HG03442 (cell line): ENCODE data around the gene YPEL5.
"Not testable (repeated sequence)": the region's sequence is repeated elsewhere in the genome, so short reads cannot be mapped to it uniquely, and the experiment has no call there.

Source experiments
- ATAC-seq: cut with Tn5 transposase; IDR thresholded peaks from one replicate; pipeline ENCODE4 v1.9.1; 2021; ENCODE audit warnings: mild to moderate bottlenecking, moderate library complexity; ENCODE audit not compliant: unreplicated experiment

YPEL5 gene

GRCh38 chr2:30136764-30137444, 9.9 kb upstream of the YPEL5 start:
- ATAC-seq = no peak

- ATAC-seq = no peak
Observed at GRCh38 chr2:30139131-30139870, 7.5 kb upstream of the YPEL5 start.

GRCh38 chr2:30141136-30141535, 5.7 kb upstream of the YPEL5 start:
- no peak for ATAC-seq

GRCh38 chr2:30144260-30144659, 2.5 kb upstream of the YPEL5 start:
- no peak for ATAC-seq

- ATAC-seq = not testable (repeated sequence)
Observed at GRCh38 chr2:30144951-30145350, 1.9 kb upstream of the YPEL5 start.

GRCh38 chr2:30145826-30146336, 926 bp upstream of the YPEL5 start:
- ATAC-seq = no peak

- peak; percentile 1 for ATAC-seq
Observed at GRCh38 chr2:30147196-30147714, 448 bp downstream of the YPEL5 start.

- ATAC-seq = peak; percentile 18
Observed at GRCh38 chr2:30147715-30148610, 1.2 kb downstream of the YPEL5 start.

GRCh38 chr2:30148850-30149249, 2.0 kb downstream of the YPEL5 start:
- ATAC-seq = no peak

- no peak for ATAC-seq
Observed at GRCh38 chr2:30149513-30149912, 2.7 kb downstream of the YPEL5 start.

GRCh38 chr2:30149976-30150375, 3.2 kb downstream of the YPEL5 start:
- no peak for ATAC-seq

- no peak for ATAC-seq
Observed at GRCh38 chr2:30150786-30151185, 4.0 kb downstream of the YPEL5 start.

GRCh38 chr2:30152385-30152784, 5.6 kb downstream of the YPEL5 start:
- ATAC-seq = no peak

- ATAC-seq = no peak
Observed at GRCh38 chr2:30155202-30155601, 8.4 kb downstream of the YPEL5 start.

GRCh38 chr2:30155889-30156658, 9.3 kb downstream of the YPEL5 start:
- no peak for ATAC-seq

GRCh38 chr2:30157616-30158015, 10.8 kb downstream of the YPEL5 start:
- ATAC-seq = no peak

GRCh38 chr2:30159766-30160165, 13.0 kb downstream of the YPEL5 start:
- no peak for ATAC-seq

- ATAC-seq = no peak
Observed at GRCh38 chr2:30161929-30162706, 15.3 kb downstream of the YPEL5 start.

- ATAC-seq = no peak
Observed at GRCh38 chr2:30162806-30163205, 16.0 kb downstream of the YPEL5 start.
